Activated CD8-positive, alpha-beta T cell treated with anti-CD3 and anti-CD28 coated beads for 36 hours (primary cell): ENCODE data around the gene CELF2. TPM values are rescaled to one million over a fixed set of nuclear protein-coding genes. Genes with fewer than 3 reads are reported as not detected.

Experiments
- ATAC-seq: fragments of 200-7000 bp; cut with Tn5 transposase; one replicate; pipeline ENCODE4 v1.10.0; 2021; ENCODE audit warnings: mild to moderate bottlenecking, moderate library complexity
- CTCF ChIA-PET: fragments of 350-600 bp; sonication (Branson Sonifier 250); formaldehyde crosslinking; loops from one replicate; lab custom pipeline; 2021; ENCODE audit warnings: antibody characterized with exemption; lab: Charles Lee
- POLR2A ChIA-PET: fragments of 350-600 bp; sonication (Branson Sonifier 250); formaldehyde crosslinking; loops from one replicate; lab custom pipeline; 2021; ENCODE audit warnings: antibody characterized with exemption; lab: Charles Lee
- DNase-seq: peaks from one replicate; pipeline ENCODE4 v3.0.0-alpha.2; 2020
- H3K27ac Mint-ChIP-seq: one replicate; pipeline ENCODE4 v1.8.0; 2021; ENCODE audit warnings: mild to moderate bottlenecking, mixed read lengths
- H3K27me3 Mint-ChIP-seq: one replicate; pipeline ENCODE4 v1.8.0; 2021; ENCODE audit warnings: mixed read lengths
- H3K36me3 Mint-ChIP-seq: one replicate; pipeline ENCODE4 v1.8.0; 2021; ENCODE audit warnings: low read depth, mixed read lengths
- H3K4me1 Mint-ChIP-seq: one replicate; pipeline ENCODE4 v1.8.0; 2021; ENCODE audit warnings: low read depth, mixed read lengths
- H3K4me3 Mint-ChIP-seq: one replicate; pipeline ENCODE4 v1.8.0; 2021; ENCODE audit warnings: mild to moderate bottlenecking, moderate library complexity, mixed read lengths
- H3K9me3 Mint-ChIP-seq: one replicate; pipeline ENCODE4 v1.8.0; 2021; ENCODE audit warnings: mixed read lengths
- intact Hi-C: fragments of 100-400 bp; cut with micrococcal nuclease; formaldehyde crosslinking; loops from one replicate; pipeline ENCODE4 v1.10.0; 2022
- total RNA-seq, 2 experiments: library from RNA; stranded (reverse); gene quantifications; one replicate each; pipeline ENCODE4 v1.2.3, GENCODE V29; 2021
- TF ChIP-seq, protein P1 (sequence below): fragments of 200-600 bp; IDR thresholded peaks from one replicate; pipeline ENCODE4 v1.8.0; 2022; ENCODE audit warnings: antibody characterized with exemption, mild to moderate bottlenecking

Gene CELF2
- total RNA-seq, 2 experiments from 2014 or later: 132 to 133 TPM

GRCh38 chr10:11006428-11006825, 11.2 kb upstream of the CELF2 start:
- ATAC-seq (no peak), DNase-seq (no peak)
- CTCF ChIA-PET: interaction anchor here (1.5 kb wide), 1 partner anchor 12 kb away, joined by 3 read pairs; no protein-coding TSS in a partner anchor
- no peak overlapping the region for H3K4me3 Mint-ChIP-seq
- H3K36me3 Mint-ChIP-seq: no peaks in the 10 kb centered on the region
- peaks cover 38% of the 10 kb centered on the region for H3K27me3 Mint-ChIP-seq
- intact Hi-C loops: no loop called here
- no peaks in the 10 kb centered on the region for H3K9me3 Mint-ChIP-seq
- TF ChIP-seq, protein P1, sequence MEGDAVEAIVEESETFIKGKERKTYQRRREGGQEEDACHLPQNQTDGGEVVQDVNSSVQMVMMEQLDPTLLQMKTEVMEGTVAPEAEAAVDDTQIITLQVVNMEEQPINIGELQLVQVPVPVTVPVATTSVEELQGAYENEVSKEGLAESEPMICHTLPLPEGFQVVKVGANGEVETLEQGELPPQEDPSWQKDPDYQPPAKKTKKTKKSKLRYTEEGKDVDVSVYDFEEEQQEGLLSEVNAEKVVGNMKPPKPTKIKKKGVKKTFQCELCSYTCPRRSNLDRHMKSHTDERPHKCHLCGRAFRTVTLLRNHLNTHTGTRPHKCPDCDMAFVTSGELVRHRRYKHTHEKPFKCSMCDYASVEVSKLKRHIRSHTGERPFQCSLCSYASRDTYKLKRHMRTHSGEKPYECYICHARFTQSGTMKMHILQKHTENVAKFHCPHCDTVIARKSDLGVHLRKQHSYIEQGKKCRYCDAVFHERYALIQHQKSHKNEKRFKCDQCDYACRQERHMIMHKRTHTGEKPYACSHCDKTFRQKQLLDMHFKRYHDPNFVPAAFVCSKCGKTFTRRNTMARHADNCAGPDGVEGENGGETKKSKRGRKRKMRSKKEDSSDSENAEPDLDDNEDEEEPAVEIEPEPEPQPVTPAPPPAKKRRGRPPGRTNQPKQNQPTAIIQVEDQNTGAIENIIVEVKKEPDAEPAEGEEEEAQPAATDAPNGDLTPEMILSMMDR: no peak
- POLR2A ChIA-PET: interaction anchor here (0.9 kb wide), 1 partner anchor 161 kb away, joined by 3 read pairs; no protein-coding TSS in a partner anchor
- H3K4me1 Mint-ChIP-seq: peaks cover 3% of the 10 kb centered on the region
- no peak overlapping the region for H3K27ac Mint-ChIP-seq

DNA sequence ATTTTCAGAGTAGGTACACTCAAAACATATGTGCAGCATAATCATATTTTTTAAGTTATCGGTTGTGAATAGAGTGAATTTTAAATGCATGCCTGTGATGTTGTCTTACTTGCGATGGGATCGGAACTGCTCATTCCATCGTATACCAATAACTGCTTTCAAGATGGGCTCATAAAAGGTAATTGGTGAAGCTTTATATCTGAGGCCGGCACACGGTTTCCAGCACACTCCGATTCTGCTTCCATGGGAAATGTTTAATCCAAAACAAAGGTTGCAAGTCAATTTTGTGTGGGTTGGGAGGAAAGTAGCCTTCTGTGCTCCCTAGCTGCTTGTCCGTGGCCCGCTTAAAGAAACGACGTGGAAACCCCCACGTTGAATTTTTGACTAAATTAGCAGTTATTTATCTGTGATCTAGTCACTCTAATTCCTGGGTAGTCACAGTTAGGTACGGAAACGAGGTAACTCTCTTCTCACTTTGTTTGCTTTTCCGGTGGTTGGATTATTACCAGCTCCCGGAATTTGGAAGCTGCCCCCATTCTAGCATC, 10.1 kb upstream of the CELF2 start:
- DNase-seq (no peak), ATAC-seq (no peak)
- peaks cover 40% of the 10 kb centered on the region for H3K27me3 Mint-ChIP-seq
- ChIA-PET POLR2A (interaction anchor here (0.9 kb wide), 1 partner anchor 160 kb away, joined by 3 read pairs; no protein-coding TSS in a partner anchor), CTCF (no interaction called here)
- intact Hi-C loops: no loop called here
- H3K9me3 Mint-ChIP-seq: no peaks in the 10 kb centered on the region
- H3K4me1 Mint-ChIP-seq: peaks cover 3% of the 10 kb centered on the region
- TF ChIP-seq, protein P1: no peak
- no peak overlapping the region for H3K4me3 Mint-ChIP-seq
- H3K27ac Mint-ChIP-seq: no peak overlapping the region
- no peaks in the 10 kb centered on the region for H3K36me3 Mint-ChIP-seq

GRCh38 chr10:11009471-11010308, 8.0 kb upstream of the CELF2 start:
- no peak overlapping the region for H3K27ac Mint-ChIP-seq
- POLR2A ChIA-PET: no interaction called here
- no peak overlapping the region for H3K4me3 Mint-ChIP-seq
- H3K4me1 Mint-ChIP-seq: peaks cover 6% of the 10 kb centered on the region
- no peaks in the 10 kb centered on the region for H3K9me3 Mint-ChIP-seq
- intact Hi-C loops: no loop called here
- CTCF ChIA-PET: no interaction called here
- peak; percentile 65 for ATAC-seq
- H3K27me3 Mint-ChIP-seq: peaks cover 57% of the 10 kb centered on the region
- TF ChIP-seq, protein P1: no peak
- DNase-seq: peak; percentile 10
- no peaks in the 10 kb centered on the region for H3K36me3 Mint-ChIP-seq

- TF ChIP-seq, protein P1: no peak
- POLR2A ChIA-PET: no interaction called here
- peaks cover 61% of the 10 kb centered on the region for H3K27me3 Mint-ChIP-seq
- intact Hi-C loops: no loop called here
- no peak overlapping the region for H3K27ac Mint-ChIP-seq
- H3K4me1 Mint-ChIP-seq: peaks cover 6% of the 10 kb centered on the region
- H3K9me3 Mint-ChIP-seq: no peaks in the 10 kb centered on the region
- no peak overlapping the region for H3K4me3 Mint-ChIP-seq
- DNase-seq (no peak), ATAC-seq (no peak)
- CTCF ChIA-PET: no interaction called here
- no peaks in the 10 kb centered on the region for H3K36me3 Mint-ChIP-seq
Measured at GRCh38 chr10:11010582-11010981, 7.1 kb upstream of the CELF2 start.

DNA sequence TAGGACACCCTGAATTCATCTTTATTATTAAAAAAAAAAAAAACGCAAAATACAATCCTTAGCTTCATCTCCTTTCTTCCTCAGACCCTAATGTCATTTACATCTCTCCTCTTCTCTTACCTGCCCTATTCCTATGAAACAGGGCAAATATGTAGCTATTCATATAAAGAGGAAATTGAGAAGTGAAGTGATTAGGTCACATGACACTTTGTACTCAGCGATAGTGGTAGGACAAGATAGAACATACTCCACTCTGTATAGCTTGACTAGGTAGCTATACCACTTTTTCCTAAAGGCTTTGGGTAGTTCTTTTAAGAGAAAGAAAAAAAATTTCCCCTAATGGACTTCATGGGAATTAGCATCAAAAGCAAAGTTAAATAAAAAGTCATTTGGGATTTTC, 6.2 kb upstream of the CELF2 start:
- POLR2A ChIA-PET: no interaction called here
- no peak for ATAC-seq
- Mint-ChIP-seq H3K4me1 (peaks cover 6% of the 10 kb centered on the region), H3K27ac (no peak overlapping the region), H3K36me3 (no peaks in the 10 kb centered on the region), H3K9me3 (no peaks in the 10 kb centered on the region), H3K4me3 (no peak overlapping the region), H3K27me3 (peaks cover 64% of the 10 kb centered on the region)
- TF ChIP-seq, protein P1: no peak
- CTCF ChIA-PET: no interaction called here
- intact Hi-C loops: no loop called here
- no peak for DNase-seq
